Stimulated activated CD8-positive, alpha-beta memory T cell treated with anti-CD3 and anti-CD28 coated beads, Interleukin-12 subunit alpha, Interleukin-12 subunit beta, amount 100 ng/mL, for 1 hour (primary cell): ENCODE measurements around the gene SCGB1C2.
"Not testable (repeated sequence)": the region's sequence is repeated elsewhere in the genome, so short reads cannot be mapped to it uniquely, and the experiment has no call there.

ENCODE experiments used
- DNase-seq: peaks from one replicate; pipeline ENCODE4 v3.0.0-alpha.2; 2020; ENCODE audit warnings: low read depth

Gene SCGB1C2

DNA sequence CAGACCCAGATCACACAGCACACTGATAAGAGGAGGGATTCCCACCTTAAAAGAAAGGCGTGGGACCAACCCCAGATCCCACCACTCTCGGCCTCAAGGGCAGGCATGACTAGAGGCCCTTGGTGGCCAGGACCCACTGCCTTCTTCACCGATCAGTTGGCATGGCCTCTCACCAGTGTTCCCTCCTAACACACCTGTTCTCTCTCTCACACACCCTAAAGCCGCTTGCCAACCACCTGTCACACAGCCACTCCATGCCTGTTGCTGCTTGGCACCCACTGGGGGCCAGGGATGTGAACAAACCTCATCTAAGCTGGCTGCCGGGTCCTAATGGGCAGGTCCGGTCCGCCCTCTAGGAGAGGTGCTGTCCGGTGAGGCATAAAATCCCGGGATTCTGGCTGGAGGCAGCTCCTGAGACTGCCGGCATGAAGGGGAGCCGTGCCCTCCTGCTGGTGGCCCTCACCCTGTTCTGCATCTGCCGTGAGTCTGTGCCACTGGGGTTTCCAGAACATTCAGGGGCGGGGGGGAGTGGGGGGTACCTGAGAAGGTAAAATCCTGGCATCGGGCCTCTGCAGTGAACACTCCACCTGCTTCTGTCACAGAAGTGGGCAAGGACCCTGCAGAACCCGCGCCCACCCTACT, at the start of gene SCGB1C2:
Gene SCGB1C2 (plus strand): TSS at position 404 of the 642 bp plus-strand sequence. CDS start 22 bp downstream, at position 426.
- not testable (repeated sequence) for DNase-seq

DNA sequence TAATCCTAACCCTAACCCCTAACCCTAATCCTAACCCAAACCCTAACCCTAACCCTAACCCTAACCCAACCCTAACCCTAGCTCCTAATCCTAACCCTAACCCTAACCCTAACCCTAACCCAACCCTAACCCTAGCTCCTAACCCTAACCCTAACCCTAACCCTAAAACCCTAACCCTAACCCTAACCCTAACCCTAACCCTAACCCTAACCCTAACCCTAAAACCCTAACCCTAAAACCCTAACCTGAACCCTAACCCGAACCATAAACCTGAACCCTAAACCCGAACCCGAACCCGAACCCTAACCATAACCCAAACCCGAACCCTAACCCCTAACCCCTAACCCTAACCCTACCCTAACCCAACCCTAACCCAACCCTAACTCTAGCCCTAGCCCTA, 24.3 kb upstream of the SCGB1C2 start:
- not testable (repeated sequence) for DNase-seq

DNA sequence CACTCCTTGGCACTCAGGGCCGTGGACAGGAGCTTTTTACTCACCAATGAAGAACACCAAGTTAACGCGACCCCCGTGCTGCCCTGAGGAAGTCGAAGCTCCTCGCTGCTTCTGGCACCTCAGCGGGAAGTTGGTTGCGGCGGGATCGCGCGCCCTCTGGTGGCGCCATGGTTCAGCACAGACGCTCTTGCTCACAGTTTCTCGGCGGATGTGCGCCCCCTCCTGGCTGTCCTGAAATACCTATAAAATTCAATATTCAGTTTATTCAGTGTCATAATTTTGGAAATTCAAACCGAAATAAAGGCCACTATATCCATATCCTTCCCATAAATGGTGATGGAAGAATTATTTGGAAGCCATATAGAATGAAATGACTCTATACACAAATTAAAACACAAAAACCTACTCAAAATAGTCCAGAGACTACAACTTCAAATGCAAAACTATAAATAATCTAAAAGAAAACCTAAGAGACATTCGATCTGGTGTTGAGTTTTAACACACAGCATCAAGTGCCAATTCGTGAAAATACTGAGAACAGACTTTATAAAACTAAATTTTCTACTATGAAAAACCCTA, 18.9 kb upstream of the SCGB1C2 start:
- not testable (repeated sequence) for DNase-seq

DNA sequence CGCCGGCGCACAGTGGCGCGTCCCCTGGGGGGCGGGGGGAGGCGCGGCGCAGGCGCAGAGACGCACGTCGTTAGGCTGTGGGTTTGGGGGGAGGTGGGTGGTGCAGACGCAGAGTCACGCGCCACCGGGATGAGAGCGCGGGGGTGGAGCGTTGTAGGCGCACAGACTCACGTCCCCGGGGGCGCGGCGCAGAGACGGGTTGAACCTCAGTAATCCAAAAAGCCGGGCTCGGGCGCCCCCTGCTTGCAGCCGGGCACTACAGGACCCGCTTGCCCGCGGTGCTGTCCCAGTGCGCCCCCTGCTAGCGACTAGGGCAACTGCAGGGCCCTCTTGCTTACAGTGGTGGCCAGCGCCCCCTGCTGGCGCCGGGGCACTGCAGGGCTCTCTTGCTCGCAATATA, 3.4 kb upstream of the SCGB1C2 start:
- DNase-seq: not testable (repeated sequence)

DNA sequence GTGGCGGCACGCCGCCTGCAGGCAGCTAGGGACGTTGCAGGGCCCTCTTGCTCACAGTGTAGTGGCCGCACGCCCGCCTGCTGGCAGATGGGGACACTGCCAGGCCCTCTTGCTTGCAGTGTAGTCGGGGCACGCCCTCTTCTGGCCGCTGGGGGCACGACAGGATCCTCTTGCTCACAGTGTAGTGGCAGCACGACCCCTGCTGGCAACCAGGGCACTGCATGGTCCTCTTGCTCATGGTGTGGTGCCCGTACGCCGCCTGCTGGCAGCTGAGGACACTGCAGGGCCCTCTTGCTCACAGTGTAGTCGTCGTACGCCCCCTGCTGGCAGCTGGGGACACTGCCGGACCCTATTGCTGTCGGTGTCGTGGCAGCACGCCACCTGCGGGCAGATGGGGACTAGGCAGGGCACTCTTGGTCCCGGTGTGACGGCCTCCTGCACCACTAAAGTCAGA, 3.0 kb upstream of the SCGB1C2 start:
- not testable (repeated sequence) for DNase-seq

DNA sequence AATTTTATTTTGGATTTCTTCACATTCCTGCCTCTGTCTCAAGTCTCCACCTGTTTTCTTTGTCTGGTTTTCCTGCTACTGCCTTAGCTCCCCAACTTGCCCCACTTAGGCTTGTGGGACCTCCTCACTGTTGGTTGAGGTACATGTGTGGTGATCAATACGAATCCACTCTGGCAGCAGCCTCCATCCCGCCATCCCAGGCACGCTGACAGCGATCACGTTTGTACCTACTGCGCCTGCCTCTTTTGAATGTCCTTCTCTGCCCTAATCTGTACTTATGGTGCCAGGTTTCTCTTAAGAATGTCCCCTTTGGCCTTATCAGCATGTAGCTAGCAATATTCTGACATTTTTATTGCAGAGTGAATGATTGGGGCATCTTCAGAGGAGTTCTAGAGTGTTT, 2.3 kb upstream of the SCGB1C2 start:
- not testable (repeated sequence) for DNase-seq

DNA sequence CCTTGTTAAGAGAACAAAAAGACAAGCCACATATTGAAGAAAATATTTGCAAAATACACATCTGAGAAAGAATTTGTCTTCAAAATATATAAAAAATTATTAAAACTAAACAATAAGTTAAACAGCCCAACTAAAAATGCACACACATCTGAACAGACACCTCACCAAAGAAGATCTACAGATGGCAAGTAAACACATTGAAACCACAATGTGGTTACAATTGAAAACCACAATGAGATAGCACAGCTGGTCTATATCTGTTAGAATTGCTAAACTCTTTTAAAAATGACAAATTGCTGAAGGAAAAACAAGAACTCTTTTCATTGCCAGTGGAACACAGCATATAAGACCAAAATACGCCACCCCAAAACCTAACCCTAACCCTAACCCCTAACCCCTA, 1.5 kb upstream of the SCGB1C2 start:
- DNase-seq: not testable (repeated sequence)

DNA sequence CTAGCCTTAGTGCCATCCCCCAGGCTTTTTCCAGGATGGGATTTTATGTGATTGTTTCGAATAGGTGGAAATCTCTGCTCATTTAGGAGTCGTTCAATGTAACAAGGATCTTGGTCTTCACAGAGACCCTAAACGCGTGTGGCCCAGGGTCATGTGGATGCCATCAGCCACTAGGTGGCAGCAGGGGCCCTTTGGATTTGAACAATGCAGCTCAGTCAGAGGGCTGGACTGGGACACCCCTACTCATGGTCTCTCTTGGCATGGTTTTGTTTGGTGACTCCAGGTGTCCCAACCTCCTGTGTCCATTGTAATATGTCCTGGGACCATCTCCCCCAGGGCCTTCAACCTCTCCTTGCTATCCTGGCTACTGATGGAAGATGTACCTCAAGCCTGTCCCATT, 838 bp upstream of the SCGB1C2 start:
- DNase-seq: peak; percentile 66

DNA sequence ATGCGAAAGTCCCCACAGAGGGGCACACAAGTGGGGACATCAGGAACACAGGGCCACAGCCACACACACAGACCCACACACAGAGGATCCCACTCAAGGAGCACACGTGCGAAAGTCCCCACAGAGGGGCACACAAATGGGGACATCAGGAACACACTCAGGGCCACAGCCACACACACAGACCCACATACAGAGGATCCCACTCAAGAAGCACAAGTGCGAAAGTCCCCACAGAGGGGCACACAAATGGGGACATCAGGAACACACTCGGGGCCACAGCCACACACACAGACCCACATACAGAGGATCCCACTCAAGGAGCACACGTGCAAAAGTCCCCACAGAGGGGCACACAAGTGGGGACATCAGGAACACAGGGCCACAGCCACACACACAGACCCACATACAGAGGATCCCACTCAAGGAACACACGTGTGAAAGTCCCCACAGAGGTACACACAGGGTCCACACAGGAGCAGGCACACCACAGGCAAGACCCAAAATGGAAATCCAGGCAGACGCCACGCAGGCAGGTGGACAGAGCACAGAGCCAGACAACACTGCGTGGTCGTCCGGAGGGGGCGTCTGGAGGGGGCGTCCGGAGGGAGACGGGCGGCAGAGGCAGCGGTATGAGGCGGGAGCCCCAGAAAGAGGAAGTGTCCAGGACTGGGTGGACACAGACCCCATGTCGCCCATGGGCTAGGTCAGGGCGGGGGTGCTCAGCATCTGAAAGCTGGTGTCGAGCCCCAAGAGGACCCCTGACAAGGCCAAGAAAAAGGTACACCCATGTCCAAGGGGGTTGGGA, 2.2 kb downstream of the SCGB1C2 start:
- DNase-seq: not testable (repeated sequence)

DNA sequence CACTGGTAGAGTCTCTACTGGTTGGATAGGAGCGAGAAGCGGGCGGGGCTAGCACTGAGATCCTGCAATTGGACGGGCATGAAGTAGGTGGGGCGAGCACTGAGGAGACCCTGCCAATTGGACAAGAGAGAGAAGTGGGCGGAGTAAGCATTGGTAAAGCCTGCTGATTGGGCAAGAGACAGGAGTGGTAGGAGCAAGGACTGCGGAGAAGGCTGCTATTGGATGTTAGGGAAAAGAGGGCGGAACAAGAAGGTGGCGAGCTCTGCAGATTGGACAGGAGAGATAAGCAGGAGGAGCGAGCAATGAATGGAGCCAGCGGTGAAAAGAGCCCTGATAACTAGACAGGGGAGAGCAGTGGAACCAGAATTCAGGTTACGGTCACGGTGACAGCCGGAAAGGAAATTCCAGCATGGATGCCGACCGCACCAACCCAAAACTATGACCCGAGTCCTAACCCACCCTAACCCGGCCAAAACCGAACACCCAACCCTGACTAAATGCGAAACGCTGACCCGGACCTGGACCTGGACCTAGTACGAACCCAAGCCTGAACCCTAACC, 4.8 kb downstream of the SCGB1C2 start:
- DNase-seq: no peak

DNA sequence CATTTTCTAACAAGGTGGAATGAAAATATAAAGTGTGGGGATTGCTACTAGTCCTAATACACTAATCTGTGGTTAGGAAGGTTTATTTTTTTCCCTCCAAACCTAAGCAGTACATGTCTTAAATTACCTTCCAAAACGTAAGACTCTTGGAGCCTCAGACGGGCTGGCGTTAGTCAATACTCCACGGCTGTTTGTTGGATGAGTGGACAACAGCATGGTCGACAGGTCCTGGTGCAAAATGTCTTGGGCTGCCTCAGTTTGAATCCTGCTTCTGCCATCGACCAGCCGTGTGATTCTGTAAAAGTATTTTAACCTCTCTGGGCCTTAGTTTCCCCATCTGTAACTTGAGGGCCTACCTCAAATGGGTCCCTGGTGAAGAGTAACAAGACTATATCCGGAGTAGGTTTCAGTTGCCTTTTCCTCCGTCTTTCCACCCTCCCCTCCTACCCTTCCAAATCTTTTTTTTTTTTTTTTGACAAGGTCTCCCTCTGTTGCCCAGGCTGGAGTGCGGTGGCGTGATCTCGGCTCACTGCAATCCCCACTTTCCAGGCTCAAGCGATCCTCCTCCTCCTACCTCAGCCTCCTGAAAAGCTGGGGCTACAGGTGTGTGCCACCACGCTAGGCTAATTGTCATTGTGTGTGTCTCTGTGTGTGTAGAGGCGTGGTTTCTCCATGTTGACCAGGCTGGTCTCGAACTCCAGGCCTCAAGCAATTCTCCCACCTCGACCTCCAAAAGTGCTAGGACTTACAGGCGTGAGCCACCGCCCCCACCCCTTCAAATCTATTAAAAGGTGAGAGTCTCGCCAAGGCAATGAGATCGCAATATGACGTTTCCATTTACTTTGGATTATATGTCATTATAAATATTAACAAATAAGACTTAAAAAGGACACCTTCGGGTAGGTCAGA, 5.8 kb downstream of the SCGB1C2 start:
- DNase-seq: no peak

DNA sequence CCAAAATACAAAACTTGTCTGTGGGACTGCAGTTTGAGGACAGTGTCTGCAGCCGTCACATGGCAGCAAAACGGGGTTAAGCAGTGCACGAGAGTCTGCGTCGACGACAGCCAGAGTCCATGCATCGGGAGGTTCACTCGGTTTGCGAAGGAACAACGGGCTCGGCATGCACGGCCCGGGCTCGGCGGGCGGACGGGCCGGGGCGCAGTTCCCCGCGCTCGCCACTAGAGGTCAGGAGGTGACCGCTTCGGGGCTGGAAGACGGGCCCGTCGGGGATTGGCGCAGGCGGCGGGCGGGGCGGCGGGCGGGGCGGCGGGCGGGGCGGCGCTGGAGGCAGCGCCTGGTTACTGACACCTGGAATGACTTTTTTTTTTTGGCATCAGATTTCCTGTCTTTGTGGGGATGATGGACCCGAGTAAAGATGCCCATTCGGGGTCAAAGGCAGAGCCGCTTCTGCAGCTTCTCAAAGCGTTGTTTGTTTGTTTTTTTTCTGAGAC, 6.5 kb downstream of the SCGB1C2 start:
- DNase-seq: peak; percentile 71

DNA sequence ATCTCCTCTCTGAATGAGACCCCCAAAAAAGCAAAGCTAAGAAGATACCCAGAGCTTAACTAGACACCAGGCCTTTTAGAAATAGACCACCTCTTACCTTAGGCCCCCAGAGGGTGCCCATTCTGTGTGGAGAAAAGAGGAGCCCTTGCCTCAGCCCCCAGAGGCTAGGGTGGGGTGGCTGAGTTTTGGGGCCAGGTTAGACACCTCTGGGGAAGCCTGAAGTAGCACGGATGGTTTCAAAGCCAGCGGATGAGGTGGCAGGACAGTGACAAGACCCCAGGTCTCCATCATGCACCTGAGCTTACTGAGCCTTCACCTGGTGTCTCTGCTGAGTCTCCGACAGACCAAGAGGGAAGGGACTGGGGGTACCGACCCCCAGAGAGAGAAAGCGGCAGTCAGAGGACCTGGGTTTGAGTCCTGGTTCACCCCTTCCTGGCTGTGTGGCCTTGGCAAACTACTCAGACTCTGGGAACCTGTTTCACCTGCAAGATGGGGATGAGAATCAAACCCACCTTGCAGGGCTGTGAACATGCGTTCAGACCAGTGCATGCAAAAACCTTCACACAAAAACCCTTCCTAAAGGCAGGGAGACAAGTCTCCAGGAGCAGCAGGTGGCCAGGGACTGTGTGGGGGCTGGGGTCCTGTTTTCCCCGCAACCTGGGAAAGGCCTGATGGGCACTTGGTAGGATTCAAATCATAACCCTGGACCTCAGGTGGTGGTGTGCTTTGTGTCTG, 7.7 kb downstream of the SCGB1C2 start:
- no peak for DNase-seq

DNA sequence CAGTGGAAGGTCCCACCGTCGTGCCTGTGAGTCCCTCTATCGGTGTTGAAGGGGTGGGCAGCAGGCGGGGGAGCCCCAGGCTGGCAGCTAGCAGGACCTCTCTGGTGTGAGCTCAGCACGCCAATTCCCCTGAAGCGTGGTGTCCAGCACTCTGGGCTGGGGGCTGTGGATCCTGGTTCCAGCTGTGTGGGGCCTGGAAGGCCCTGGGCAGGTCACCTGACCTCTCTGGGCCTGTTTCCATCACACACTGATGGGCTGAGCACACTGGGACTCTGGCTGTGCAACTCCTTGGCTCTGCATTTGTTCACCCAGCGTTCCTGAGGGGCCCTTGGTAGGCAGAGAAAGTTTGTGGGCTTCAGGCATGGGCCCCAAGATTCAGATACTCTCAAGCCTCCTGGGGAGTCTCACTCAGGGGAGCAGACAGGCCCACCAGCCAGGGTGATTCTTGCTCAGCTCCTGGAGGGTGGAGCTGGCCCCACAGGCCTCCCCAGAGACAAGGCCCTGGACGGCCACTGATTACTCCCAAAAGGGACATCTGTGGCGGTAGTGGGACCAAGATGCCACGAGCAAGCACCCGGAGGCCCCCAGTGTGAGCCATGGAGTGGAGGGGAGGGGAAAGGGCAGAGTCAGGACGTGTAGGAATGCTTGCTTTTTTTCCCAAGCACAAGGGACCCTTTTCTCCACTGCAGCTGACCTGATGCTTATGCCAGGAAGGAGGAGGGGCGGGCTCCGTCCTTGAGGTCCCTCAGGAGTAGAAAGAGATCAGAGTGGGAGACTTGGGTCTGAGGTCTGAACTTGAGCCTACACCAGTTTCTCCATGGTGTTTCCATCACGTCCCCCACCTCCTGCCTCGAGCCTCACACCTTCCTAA, 8.5 kb downstream of the SCGB1C2 start:
- no peak for DNase-seq

DNA sequence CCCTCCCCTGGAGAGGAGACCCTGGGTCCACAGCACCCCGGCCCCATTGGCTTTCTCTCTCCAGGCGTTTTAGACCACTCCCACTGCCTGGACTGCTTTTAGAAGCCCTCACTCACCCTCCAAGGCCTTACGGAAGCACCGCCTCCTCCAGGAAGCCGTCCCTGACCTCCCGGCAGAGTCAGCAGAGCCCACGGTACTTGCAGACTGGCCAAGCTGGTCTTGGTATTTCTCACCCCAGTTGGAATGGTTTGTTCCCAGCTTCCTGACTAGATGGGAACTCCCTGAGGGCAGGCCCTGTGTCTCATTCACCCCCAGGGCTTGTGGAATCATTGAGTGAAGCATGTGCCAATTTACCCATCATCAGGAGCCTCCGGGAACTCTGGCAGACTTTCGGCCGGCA, 9.2 kb downstream of the SCGB1C2 start:
- DNase-seq: no peak

DNA sequence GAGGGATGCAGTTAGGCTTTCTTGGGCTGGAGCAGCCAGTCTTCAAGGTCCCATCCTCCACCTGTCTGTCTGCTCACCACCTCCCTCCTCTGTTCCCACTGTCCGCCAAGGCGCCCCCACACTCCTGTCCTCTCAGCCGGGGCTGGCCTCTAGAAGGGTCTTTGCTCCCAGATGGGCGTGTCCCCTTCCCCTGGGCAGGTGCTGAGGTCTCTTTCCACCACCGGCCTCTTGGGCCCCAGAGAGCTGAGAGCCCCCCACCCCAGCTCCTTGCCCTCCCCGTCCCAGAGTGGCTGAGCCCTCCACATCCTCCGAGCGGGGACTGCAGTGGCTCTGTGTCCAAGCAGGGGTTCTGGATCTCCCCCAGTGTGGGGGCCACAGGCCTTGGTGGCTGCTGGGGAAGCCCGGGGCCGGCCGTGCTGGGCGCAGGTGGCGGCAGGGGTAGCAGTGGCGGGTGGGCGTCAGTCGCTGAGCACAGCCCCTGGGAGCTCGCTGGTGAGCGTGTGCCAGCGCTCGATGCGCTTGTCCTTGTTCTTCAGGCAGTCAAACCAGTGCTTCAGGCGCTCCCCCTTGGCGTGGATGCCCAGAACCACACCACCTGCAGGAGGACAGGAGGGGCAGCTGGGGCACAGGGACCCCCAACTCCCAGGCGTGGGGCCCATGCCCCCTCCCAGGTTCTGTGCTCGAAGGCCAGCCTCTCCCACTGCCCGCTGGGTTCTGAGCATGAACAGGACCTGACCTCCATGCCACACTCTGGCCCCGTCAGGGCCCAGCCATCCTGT, 9.8 kb downstream of the SCGB1C2 start:
- no peak for DNase-seq

DNA sequence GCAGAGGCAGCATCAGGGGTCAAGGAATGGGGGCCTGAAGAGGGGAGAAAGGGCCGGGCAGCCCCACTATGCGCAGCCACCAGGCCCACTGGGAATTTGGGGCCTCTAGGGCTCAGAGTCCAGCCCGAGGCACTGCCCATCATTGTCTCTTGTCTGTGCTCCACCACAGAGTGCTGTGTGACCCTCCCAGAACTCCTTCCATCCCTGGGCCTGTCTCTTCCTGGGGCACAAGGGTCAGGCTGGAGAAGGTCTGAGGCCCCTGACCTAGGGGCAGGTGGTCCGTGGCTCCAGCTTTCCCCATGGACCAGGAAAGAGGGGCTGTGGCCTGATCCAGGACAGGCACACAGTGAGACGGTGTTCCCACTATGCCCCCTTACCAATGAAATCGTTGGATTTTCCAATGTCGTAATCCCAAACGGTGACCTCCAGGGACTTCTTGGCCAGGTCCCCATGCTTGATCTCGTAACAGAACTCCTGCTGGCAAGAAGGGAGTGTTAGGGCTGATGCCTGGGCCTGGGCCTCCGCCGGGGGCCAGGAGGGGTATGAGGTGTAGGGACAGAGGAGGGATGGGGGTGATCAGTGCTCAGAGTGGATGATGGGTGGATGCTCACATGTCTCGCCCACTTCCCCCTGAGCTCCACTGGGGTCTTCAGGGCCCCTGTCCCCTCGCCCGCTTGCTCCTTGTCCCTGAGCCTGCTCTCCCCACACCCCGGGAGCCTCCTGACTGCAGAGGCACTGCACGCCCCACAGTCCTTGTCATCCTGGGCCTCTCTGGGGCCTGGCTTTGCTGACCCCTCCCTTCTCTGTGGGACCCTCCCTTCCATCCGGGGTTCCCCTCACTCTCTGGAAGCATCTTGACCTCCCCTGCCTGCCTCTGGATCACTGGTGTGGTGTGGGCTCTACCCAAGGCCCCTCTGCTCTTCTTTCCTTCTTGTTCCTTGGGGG, 10.7 kb downstream of the SCGB1C2 start:
- no peak for DNase-seq

DNA sequence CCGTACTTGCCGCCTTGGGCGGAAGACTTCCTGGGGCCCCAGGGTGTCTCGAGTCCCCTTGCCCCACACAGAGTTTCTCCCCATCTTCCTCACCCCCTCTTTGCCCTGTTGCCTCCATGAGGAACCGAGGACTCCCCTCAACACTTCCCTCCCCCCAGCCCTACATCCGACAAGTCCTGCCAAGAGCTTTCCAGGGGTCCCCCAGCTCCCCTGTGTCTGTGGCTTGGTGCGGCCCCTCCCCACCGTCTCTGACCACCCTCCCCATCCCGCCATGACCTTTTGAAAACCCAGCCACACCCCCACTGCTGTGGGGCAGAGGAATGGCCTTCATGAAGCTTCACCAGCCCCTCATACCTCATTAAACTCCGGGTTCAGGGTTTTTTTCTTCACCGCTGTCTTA, 11.4 kb downstream of the SCGB1C2 start:
- DNase-seq: no peak
